Retinal pigment epithelial cell (primary cell): Measurements from ENCODE around the gene AP1B1.

Source experiments
- DNase-seq: peaks from one replicate; pipeline ENCODE4 v3.0.0-alpha.2; 2010; ENCODE audit warnings: low read depth
- H3K4me3 ChIP-seq: 2 replicates; pipeline ENCODE4 v1.5.1; 2011; ENCODE audit warnings: mild to moderate bottlenecking, low read length, control low read depth, moderate library complexity
- TF ChIP-seq, protein P1 (sequence below): conservative IDR thresholded peaks from 2 replicates; pipeline ENCODE4 v1.5.1; 2011; ENCODE audit warnings: low read depth, low read length, control low read depth, inconsistent platforms

AP1B1 gene

DNA sequence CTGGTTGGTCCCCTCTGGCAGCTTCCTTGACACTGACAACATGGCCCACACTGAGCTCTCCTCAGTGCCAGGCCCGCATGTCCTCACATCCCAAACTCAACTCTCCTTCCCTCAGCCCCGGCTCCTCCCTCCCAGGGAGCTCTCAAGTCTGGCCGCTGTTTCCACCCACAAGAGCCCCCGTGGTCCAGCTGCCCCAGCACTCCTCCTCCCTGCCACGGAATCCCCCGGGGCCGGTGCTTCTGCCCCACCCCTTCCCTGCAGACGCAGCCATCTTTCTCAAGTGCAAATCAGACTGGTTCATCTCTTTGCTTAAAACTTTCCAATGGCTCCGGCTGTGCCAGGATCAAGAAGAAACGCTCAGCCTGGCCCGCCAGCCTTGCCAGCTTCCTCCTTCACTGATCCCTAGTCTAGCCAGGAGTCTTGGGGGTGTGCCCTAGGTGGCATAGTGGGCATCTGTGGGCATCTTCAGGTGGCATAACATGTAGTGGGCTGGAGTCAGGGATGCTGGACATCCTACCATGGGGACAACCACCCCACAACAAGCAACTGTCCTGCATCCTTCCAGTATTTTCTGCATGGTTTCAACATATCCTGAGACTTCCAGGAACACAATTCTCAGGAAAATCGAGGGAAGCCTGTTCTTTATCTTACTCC is 50.6 kb downstream of the AP1B1 start:
- TF ChIP-seq, protein P1, sequence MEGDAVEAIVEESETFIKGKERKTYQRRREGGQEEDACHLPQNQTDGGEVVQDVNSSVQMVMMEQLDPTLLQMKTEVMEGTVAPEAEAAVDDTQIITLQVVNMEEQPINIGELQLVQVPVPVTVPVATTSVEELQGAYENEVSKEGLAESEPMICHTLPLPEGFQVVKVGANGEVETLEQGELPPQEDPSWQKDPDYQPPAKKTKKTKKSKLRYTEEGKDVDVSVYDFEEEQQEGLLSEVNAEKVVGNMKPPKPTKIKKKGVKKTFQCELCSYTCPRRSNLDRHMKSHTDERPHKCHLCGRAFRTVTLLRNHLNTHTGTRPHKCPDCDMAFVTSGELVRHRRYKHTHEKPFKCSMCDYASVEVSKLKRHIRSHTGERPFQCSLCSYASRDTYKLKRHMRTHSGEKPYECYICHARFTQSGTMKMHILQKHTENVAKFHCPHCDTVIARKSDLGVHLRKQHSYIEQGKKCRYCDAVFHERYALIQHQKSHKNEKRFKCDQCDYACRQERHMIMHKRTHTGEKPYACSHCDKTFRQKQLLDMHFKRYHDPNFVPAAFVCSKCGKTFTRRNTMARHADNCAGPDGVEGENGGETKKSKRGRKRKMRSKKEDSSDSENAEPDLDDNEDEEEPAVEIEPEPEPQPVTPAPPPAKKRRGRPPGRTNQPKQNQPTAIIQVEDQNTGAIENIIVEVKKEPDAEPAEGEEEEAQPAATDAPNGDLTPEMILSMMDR: no peak
- no peak for DNase-seq
- no peak overlapping the region for H3K4me3 ChIP-seq

DNA sequence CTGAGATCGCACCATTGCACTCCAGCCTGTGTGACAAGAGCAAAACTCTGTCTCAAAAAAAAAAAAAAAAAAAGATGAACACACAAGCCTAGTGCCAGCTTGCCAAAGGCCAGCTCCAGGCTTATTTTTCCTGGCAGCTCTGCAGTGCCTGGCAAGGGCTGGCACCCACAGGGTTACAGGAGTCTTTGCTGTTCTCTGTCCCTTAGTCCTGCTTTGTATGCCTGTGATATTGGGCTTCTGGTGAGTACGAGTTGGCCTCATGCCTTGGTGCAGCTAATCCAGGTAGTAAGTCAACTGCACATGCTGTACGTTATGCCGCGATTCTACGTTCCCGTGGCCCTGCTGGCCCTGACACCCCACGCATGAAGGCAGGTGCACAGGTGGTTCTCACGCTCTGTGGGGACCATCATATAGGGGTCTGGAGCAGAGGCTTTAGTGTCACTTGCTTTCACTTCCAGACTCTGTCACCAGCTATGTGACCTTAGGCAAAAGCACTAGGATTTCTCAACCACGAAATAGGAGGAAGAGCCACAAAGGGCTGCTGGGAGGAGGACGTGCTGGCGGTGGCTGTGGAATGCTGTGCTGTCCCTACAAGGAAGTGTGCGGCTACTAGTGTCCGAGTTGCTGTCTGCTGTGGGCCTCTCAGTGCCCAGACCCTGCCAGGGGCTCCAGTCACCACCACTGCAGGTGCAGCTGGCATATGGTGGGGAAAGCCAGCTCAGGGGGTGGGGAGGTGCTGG is 51.4 kb downstream of the AP1B1 start:
- TF ChIP-seq, protein P1: no peak
- DNase-seq: no peak
- no peak overlapping the region for H3K4me3 ChIP-seq

DNA sequence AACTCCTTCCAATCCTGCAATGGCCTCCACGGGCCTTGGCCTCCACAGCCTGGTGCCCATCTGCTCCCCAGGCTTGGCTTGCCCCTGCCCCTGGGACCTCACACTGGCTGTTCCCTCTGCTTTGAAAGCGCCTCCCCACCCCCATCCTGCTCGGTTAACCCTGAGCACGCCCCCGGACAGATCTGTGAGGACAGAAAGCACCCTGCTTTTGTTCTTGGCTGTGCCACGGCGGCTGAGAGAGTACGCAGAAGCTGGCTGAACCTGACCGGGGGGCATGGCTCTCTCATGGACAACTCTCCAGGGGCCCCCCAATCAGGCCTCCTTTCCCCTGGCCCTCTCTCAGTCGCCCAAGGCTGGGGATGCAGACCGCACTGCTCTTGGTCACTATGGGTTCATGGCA is 52.7 kb downstream of the AP1B1 start:
- no peak overlapping the region for H3K4me3 ChIP-seq
- no peak for DNase-seq
- TF ChIP-seq, protein P1: no peak

DNA sequence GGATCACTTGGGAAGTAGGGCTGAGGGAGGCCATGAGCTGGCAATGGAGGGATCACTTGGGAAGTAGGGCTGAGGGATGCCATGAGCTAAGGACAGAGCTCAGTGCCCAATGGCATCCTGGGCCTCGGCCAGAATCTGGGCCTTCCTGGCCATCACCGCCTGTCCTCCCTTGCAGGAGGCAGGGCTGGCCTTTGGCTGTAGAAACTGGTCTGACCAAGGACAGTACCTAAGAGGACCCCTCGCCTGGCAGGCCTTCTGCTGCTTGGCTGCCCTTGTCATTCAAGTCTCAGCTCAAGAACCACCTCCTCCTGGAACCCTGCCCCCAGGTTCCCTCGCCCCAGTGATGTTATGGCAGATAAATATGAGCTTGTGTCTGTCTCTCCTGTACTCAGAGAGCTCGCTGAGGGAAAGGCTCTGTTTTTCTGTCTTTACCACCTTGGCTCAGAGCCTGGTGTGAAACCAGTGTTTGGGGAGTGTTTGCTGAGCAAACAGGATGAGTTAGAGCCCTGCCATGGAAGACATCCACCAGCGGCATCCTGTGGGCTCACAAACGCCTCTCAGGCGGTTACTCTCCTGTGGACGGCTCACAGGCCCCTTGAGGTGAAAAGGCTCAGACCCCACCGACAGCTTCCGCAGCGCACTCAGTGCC is 53.5 kb downstream of the AP1B1 start:
- TF ChIP-seq, protein P1: no peak

DNA sequence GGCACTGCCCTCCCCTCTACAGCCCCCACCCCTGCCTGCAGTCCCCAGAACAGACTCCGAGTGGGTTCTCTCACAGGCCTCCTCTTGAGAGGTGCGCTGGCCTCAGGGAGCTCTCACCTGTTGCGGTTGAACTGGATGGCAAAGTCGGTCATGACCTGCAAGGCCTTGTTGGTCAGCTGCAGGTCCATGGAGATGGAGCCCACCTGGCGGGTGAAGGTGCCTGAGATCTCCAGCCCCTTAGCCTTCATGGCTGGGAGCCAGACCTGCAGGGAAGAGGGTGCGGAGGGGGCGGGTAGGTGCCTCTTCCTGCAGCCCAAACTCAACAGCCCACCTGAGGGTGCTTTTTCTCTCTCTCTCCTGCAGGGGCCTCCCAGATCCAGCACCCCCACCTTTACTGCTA is 54.2 kb downstream of the AP1B1 start:
- TF ChIP-seq, protein P1: no peak
- no peak for DNase-seq
- H3K4me3 ChIP-seq: no peak overlapping the region

More for the DNA sequence above, 53.5 kb downstream of the AP1B1 start:
- no peak overlapping the region for H3K4me3 ChIP-seq
- DNase-seq: no peak

DNA sequence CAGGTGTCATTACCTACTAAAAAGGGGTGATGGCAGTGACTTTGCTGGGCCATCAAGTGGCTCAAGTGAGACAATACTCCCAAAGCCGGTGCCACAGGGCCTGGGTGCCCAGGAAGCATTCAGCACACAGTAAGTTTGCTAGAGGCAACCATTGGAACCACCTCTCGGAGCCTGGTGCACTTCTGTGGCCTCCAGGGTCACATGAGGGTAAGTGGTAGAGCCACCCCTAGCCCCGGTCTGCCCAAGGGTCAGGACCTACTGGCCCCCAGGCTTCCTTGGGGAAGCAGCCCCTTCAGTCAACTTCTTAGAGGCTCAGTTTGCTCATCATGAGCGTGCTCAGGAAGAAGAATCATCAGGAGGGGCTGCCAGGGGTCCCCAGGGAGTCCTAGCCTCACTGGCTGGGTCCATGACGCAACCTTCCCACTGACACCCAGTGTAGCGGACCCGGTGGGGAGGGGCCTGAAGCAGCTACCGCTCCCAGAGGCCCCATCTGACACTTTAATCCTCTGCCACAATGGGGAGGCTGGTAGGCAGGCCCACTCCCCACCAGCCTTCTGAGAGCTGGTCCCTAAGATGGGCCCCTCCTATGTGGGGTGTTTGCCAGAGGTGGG is 55.4 kb downstream of the AP1B1 start:
- H3K4me3 ChIP-seq: no peak overlapping the region
- TF ChIP-seq, protein P1: no peak
- no peak for DNase-seq
